Skeletal muscle cell (primary cell): ENCODE data around the gene KNTC1.
"Not testable (repeated sequence)": the region's sequence is repeated elsewhere in the genome, so short reads cannot be mapped to it uniquely, and the experiment has no call there.

Source experiments
- DNase-seq: peaks from one replicate; pipeline ENCODE4 v3.0.0-alpha.2; 2010; ENCODE audit warnings: low read depth
- H3K4me3 ChIP-seq: 2 replicates; pipeline ENCODE4 v1.5.1; 2011; ENCODE audit warnings: low read depth, mild to moderate bottlenecking, control low read depth, low read length, moderate library complexity

KNTC1 gene

GRCh38 chr12:122526683-122527477 is at the start of gene KNTC1, which contains the start of gene RSRC2:
TSS of gene KNTC1 (plus strand) at chr12:122527249. CDS start at chr12:122530064, 2,815 bp downstream.
TSS of gene RSRC2 (minus strand) at chr12:122526936. CDS start at chr12:122526853, 83 bp downstream.
- H3K4me3 ChIP-seq, result peak within 1 kb of the TSS; percentile 92
- DNase-seq, result peak; percentile 98

GRCh38 chr12:122480753-122481152 is 46.3 kb upstream of the KNTC1 start:
- DNase-seq, result no peak
- no peak overlapping the region for H3K4me3 ChIP-seq

GRCh38 chr12:122481861-122482260 is 45.2 kb upstream of the KNTC1 start:
- H3K4me3 ChIP-seq, result no peak overlapping the region
- no peak for DNase-seq

GRCh38 chr12:122483969-122484368 is 43.1 kb upstream of the KNTC1 start:
- DNase-seq, result no peak

GRCh38 chr12:122484385-122484784 is 42.7 kb upstream of the KNTC1 start:
- not testable (repeated sequence) for H3K4me3 ChIP-seq

More at GRCh38 chr12:122483969-122484368, 43.1 kb upstream of the KNTC1 start:
- no peak overlapping the region for H3K4me3 ChIP-seq

GRCh38 chr12:122486360-122486759 is 40.7 kb upstream of the KNTC1 start:
- not testable (repeated sequence) for H3K4me3 ChIP-seq

More at GRCh38 chr12:122484385-122484784, 42.7 kb upstream of the KNTC1 start:
- DNase-seq, result not testable (repeated sequence)

GRCh38 chr12:122486805-122487426 is 40.1 kb upstream of the KNTC1 start:
- H3K4me3 ChIP-seq, result no peak overlapping the region
- no peak for DNase-seq

More at GRCh38 chr12:122486360-122486759, 40.7 kb upstream of the KNTC1 start:
- DNase-seq, result not testable (repeated sequence)

GRCh38 chr12:122487807-122488206 is 39.2 kb upstream of the KNTC1 start:
- H3K4me3 ChIP-seq, DNase-seq: not testable (repeated sequence)

GRCh38 chr12:122489038-122489437 is 38.0 kb upstream of the KNTC1 start:
- no peak for DNase-seq
- H3K4me3 ChIP-seq, result no peak overlapping the region

GRCh38 chr12:122491991-122492390 is 35.1 kb upstream of the KNTC1 start:
- H3K4me3 ChIP-seq, result no peak overlapping the region
- DNase-seq, result no peak

- not testable (repeated sequence) for DNase-seq
Measured at GRCh38 chr12:122493222-122493621, 33.8 kb upstream of the KNTC1 start.

GRCh38 chr12:122495258-122495657 is 31.8 kb upstream of the KNTC1 start:
- no peak for DNase-seq
- H3K4me3 ChIP-seq, result no peak overlapping the region

More at GRCh38 chr12:122493222-122493621, 33.8 kb upstream of the KNTC1 start:
- H3K4me3 ChIP-seq, result not testable (repeated sequence)

GRCh38 chr12:122499991-122500684 is 26.9 kb upstream of the KNTC1 start:
- DNase-seq, result no peak

GRCh38 chr12:122500685-122501488 is 26.2 kb upstream of the KNTC1 start, which contains the start of gene ZCCHC8:
TSS of gene ZCCHC8 (minus strand) at chr12:122500932. CDS start at chr12:122500840, 92 bp downstream.
- DNase-seq, result peak; percentile 94
- H3K4me3 ChIP-seq, result peak within 1 kb of the TSS; percentile 87

More at GRCh38 chr12:122499991-122500684, 26.9 kb upstream of the KNTC1 start:
- H3K4me3 ChIP-seq, result peak overlapping the region; percentile 87

- DNase-seq, result no peak
- H3K4me3 ChIP-seq, result peak overlapping the region; percentile 87
Measured at GRCh38 chr12:122501489-122501989, 25.5 kb upstream of the KNTC1 start.

GRCh38 chr12:122503147-122503751 is 23.8 kb upstream of the KNTC1 start:
- H3K4me3 ChIP-seq, result no peak overlapping the region
- no peak for DNase-seq

GRCh38 chr12:122503783-122504590 is 23.1 kb upstream of the KNTC1 start:
- no peak overlapping the region for H3K4me3 ChIP-seq
- DNase-seq, result no peak
